Panc1 (cell line): ENCODE results near the gene AGBL4.

Source experiments
- CTCF ChIP-seq: fragments of 450-650 bp; IDR thresholded peaks from 2 replicates; pipeline ENCODE4 v1.5.1; 2017; ENCODE audit warnings: mild to moderate bottlenecking
- POLR2AphosphoS5 ChIP-seq: IDR thresholded peaks from 2 replicates; pipeline ENCODE4 v1.6.1; 2012; ENCODE audit warnings: mild to moderate bottlenecking, low read depth, low read length, moderate library complexity
- REST ChIP-seq, 2 experiments: IDR thresholded peaks; 2 replicates each; pipeline ENCODE4 v1.6.1; 2011 to 2012; ENCODE audit warnings: low read depth in 2 of 2, control low read depth in 1 of 2, low read length in 1 of 2, mild to moderate bottlenecking in 1 of 2, moderate library complexity in 1 of 2; ENCODE audit not compliant: insufficient read depth in 1 of 2
- SIN3A ChIP-seq: IDR thresholded peaks from 2 replicates; pipeline ENCODE4 v1.6.1; 2012; ENCODE audit warnings: low read depth, mild to moderate bottlenecking, low read length, moderate library complexity, borderline replicate concordance; ENCODE audit not compliant: insufficient read depth

GRCh38 chr1:48552420-48552819, 1471.3 kb downstream of the AGBL4 start:
- peak; percentile 57 for TF ChIP-seq CTCF
- TF ChIP-seq REST (IDR thresholded peaks at IDR 0.05; ENCODE audit: insufficient read depth in 1 of 2, low read depth in 2 of 2, low read length in 1 of 2): no peak
- TF ChIP-seq POLR2AphosphoS5: no peak
- no peak for TF ChIP-seq SIN3A
